NCI-H2227 (cell line): Measurements from ENCODE around the gene SETX.

Experiments used
- DNase-seq: peaks from one replicate; lab custom pipeline; 2025; ENCODE audit not compliant: unreplicated experiment; lab: John Stamatoyannopoulos, UW

The SETX gene

DNA sequence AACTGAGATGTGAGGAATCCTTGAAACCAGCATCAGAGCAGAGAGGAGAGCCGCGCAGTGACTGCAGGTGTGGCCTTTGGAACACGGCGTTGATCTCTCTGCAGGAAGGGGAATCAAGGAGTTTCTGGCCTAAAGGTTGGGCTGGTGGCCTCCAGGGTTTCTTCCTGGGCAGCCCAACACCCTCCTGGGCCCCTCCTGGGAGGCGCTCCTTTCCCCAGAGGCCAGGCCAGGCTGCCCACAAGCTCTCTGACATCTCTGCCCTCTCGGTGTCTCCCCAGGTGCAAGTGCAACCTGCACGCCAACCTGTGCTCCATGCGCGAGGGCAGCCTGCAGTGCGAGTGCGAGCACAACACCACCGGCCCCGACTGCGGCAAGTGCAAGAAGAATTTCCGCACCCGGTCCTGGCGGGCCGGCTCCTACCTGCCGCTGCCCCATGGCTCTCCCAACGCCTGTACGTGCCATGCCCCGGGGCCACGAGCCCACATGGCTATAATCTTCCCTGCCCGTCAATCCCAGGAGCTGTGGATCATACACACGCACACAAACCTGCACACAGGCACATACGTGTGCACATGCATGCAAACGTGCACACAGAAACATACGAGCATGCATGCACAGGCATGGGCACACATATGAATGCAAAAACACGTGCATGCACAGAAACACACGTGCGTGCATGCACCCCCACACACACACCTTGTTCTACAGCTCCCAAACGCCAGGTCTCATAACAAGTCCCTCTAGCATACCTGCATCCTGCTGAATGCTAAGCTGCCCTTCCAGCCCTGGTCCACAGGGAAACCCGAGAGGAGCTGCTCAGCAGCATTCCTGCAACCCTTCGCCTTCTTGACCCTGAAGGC lies 128.0 kb downstream of the SETX start:
- DNase-seq = no peak

DNA sequence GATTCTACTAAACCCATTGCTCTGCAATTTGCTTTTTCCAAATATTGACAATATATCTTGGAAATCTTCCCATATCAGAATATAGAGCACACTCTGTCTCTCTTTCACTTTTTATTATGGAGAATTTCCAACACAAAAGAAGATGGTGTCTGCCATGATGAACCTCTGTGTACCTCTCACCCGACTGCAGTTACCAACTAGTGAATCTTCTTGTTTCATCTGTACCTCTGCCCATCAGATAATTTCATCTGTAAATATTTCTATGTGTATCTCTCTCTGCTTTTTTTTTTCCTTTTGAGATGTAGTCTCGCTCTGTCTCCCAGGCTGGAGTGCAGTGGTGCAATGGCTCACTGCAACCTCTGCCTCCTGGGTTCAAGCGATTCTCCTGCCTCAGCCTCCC lies 130.1 kb downstream of the SETX start:
- no peak for DNase-seq

GRCh38 chr9:132221941-132222340 lies 132.8 kb downstream of the SETX start:
- DNase-seq = no peak

DNA sequence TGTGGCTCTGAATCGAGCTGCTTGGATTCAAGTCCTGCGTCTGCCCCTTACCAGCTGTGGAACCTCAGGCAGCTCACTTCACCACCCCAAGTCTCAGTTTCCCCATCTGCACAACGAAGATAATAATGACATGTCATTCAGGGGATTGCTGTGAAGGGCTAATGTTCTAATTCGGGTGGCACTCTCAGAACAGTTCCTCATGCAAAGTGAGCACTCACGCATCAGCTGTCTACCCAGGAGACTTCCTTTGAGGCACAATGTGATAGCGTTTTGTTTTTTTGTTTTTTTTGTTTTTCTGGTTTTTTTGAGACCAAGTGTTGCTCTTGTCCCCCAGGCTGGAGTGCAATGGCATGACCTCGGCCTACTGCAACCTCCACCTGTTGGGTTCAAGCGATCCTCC lies 136.6 kb downstream of the SETX start:
- DNase-seq = no peak

- no peak for DNase-seq
Measured at GRCh38 chr9:132216861-132217619, 137.7 kb downstream of the SETX start.

DNA sequence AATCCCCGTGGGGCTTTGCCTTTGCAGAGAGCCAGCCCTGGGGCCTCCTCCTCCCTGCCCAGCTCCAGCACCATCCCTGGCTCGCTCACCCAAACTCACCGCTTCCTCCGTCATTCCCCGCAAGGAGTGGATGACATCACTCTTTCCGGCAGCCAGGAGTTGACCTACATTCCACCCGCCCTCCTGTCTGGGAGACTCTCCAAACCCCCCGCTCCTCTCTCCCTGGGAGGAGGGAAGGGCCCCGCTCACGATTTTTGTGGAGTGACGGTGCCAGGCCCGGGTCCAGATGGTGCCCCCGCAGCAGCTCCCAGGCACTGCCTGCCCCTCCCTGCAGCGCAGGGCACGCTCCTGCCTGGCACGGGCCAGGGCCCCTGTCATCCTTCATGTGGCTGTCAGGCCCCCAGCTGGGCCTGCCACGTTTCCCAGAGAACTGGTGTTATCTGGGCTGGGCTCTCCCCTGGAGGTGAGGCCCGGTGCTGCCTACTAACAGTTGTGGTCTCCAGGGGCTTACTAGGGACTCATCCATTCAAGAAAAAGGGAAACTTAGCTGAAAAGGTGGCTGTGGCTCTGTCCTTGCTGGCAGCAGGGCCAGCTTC lies 140.7 kb downstream of the SETX start:
- DNase-seq = peak; percentile 40

GRCh38 chr9:132211570-132211969 lies 143.2 kb downstream of the SETX start:
- DNase-seq = no peak
